HG03439 (cell line): ENCODE data around the gene UQCRH.

Experiments
- ATAC-seq: cut with Tn5 transposase; IDR thresholded peaks from one replicate; pipeline ENCODE4 v1.9.1; 2021; ENCODE audit warnings: mild to moderate bottlenecking, moderate library complexity; ENCODE audit not compliant: unreplicated experiment

The UQCRH gene

GRCh38 chr1:46303038-46303871, at the start of gene UQCRH, which contains the start of gene LRRC41:
UQCRH (plus strand) TSS chr1:46303698; CDS start chr1:46303767, 69 bp downstream.
LRRC41 (minus strand) TSS chr1:46303616; CDS start chr1:46303322, 294 bp downstream.
- ATAC-seq: peak; percentile 81

GRCh38 chr1:46254668-46255067, 48.8 kb upstream of the UQCRH start:
- ATAC-seq: no peak

- no peak for ATAC-seq
These were observed 47.0 kb upstream of the UQCRH start for GRCh38 chr1:46256523-46256922.

- ATAC-seq: no peak
These were observed 41.0 kb upstream of the UQCRH start for GRCh38 chr1:46262508-46262907.

- no peak for ATAC-seq
These were observed 40.4 kb upstream of the UQCRH start for GRCh38 chr1:46263146-46263545.

DNA sequence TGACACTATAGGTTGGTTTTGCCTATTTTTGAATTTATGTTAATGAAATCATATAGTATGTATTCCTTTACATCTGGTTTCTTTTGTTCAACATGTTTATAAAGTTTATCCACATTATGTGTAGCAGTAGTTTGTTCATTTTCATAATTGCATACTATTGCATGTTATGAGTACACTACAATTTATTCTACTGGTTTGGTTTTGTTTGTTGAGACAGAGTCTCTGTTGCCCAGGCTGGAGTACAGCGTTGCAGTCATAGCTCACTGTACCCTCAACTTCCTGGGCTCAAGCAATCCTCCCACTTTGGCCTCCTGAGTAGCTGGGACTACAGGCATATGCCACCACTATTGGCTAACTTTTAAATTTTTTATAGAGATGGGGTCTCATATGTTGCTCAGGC, 34.9 kb upstream of the UQCRH start:
- ATAC-seq: no peak

DNA sequence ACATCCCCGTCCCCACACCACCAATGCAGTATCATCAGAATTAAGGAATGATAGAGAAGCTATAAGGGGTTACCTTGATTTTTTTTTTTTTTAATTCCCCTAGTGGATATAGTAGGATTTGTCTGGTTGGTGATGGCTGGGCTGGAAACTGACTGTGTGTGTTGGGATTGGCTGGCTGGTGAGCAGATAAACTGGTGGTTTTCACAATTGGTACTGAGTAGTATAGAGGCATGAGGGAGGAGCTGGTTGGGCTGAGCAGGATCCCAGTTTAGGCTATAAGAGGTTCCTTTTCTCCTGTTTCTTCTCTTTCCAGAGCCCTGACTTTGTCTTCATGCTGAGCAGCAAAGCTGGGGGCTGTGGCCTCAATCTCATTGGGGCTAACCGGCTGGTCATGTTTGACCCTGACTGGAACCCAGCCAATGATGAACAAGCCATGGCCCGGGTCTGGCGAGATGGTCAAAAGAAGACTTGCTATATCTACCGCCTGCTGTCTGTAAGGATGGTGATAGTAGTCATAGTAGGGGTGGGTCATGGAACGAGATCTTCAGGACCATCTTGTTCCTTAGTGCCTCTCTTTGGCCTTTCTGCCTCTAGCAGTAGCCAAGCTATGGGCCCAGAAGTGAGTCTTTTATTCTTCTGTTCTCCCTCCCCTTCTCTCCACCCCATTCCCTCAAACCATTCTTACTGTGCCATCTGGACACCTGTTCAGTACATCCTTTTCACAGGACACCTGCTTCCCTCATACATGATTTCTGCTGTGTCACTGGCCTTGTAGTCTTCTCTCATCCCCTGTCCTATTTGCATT, 29.1 kb upstream of the UQCRH start:
- ATAC-seq: no peak

DNA sequence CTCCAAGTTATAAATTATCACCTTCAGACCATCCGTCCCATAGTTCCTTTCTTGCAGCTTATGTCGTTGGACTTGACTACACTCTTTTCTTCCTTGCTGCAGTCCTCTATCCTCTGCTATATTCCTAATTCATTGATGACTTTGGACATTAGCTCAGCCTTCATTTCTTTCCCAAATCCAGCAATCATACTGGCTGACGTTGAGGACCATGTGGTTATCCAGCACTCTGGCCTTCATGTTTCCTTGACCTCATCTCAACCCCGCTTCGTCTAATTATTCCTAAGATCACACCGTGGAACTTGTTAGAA, 28.5 kb upstream of the UQCRH start:
- ATAC-seq: no peak

DNA sequence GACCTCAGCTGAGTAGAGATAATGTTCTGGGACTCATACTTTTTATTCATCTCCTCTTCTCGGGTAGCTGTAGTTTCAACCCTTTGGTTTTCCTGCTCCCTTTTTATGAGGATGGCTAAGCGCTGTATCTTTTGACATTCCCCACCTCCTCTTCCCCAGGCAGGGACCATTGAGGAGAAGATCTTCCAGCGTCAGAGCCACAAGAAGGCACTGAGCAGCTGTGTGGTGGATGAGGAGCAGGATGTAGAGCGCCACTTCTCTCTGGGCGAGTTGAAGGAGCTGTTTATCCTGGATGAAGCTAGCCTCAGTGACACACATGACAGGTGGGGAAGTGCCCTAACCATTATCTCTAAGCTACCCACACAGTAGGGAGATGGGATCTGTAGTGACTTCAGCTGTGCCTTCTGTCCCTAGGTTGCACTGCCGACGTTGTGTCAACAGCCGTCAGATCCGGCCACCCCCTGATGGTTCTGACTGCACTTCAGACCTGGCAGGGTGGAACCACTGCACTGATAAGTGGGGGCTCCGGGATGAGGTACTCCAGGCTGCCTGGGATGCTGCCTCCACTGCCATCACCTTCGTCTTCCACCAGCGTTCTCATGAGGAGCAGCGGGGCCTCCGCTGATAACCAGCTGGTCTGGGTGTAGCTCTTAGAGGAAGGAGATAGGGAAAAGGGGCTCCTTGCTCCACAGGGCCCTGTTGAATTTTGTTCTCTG, 25.7 kb upstream of the UQCRH start:
- ATAC-seq: no peak

- ATAC-seq: no peak
These were observed 24.7 kb upstream of the UQCRH start for GRCh38 chr1:46278807-46279206.

DNA sequence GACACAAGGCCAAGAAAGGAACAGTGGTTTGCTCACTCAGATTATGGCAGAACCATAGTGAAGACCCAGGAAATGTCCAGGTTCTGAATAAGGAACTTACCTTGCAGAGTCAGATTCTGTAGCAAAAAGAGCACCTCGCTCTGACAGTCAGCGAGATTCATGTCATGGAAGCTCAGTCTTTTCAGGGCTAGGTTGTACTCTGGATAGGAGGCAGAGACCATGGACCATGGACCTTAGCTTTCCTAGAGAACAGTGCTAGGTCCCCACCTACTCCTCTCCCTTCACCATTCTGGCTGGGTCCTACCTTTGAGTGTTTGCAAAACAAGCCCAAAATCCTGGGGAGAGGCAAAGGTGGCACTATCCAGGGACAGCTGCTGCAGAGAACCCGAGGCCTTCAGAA, 23.4 kb upstream of the UQCRH start:
- no peak for ATAC-seq

GRCh38 chr1:46281021-46281420, 22.5 kb upstream of the UQCRH start:
- ATAC-seq: no peak

- no peak for ATAC-seq
These were observed 19.4 kb upstream of the UQCRH start for GRCh38 chr1:46284058-46284457.

GRCh38 chr1:46284597-46285564, 18.6 kb upstream of the UQCRH start:
- ATAC-seq: no peak

DNA sequence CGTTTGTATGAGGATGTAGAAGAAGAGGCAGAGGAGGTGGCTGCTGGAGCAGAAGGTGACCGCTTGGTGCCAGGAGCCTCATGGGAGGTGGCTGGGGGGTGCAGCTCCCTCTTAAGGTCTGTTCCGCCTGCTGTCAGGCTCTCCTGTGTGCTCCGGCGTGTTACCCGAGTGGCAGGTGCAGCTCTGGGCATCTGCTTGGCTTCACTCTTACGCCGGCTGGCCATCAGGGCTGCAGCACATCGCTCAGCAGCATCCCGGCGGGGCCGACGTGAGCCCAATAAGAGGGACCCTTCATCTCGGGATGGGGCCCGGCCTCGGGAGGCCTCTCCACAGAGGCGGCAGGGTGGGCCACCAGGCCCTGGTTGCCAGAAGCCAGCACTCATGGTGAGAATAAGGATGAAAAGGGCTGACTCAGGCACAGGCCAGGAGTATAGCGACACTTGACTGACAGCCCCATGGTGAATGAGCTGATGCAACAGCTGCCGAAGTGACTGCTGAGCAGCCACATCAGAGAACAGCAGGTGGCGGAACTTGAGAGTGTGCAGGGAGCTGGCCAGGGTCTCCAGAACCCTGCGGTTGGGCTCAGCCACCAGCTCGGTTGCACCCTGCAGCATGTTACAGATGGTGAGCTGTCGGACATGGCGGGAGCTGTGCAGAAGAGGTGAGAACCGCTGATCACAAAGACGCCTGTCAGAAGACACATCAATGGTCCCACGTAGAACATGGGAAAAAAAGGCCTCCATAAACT, 17.6 kb upstream of the UQCRH start:
- no peak for ATAC-seq

GRCh38 chr1:46288485-46289133, 14.9 kb upstream of the UQCRH start:
- no peak for ATAC-seq

- ATAC-seq: no peak
These were observed 14.4 kb upstream of the UQCRH start for GRCh38 chr1:46289134-46289494.

DNA sequence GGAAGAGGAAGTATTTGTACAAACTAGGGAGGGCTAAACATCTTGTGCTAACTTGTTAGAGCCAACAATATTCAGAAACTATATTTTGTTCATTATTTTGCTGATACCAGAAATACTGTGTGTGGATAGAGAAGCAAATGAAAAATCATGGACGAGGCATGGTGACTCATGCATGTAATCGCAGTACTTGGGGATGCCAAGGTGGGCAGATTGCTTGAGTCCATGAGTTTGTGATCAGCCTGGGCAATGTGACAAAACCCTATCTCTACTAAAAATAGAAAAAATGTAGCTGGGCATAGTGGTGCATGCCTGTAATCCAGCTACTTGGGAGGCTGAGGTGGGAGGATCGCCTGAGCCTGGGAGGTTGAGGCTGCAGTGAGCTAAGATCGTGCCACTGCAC, 13.5 kb upstream of the UQCRH start:
- ATAC-seq: no peak

DNA sequence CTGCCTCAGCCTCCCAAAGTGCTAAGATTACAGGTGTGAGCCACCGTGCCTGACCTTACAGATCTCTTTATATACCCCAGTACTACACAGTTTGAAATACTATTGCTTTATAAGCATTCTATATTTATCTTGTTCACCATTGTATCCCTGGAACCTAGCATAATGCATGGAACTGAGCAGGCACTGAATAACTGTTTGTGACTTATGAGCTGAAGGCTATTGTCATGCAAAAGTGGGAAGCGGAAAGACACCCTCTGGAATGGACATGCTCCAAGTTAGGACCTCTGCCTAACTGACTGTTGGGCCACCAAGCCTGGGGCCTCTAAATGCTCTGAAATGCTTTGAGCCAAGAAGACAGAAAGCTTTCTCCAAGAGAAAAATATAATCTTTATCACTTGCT, 8.2 kb upstream of the UQCRH start:
- ATAC-seq: no peak
